SH-SY5Y (cell line): ENCODE results near the gene MPDU1.

Source experiments
- GATA2 ChIP-seq: IDR thresholded peaks from 2 replicates; pipeline ENCODE4 v1.6.1; 2011; ENCODE audit warnings: mild to moderate bottlenecking, low read depth, low read length
- GATA3 ChIP-seq: IDR thresholded peaks from 2 replicates; pipeline ENCODE4 v1.6.1; 2011; ENCODE audit warnings: low read depth, mild to moderate bottlenecking, low read length, moderate library complexity

- TF ChIP-seq GATA2, result no peak
- no peak for TF ChIP-seq GATA3
Observed at GRCh38 chr17:7561589-7562207, 22.0 kb upstream of the MPDU1 start, which contains the start of gene SENP3.
